Smooth muscle cell (in vitro differentiated cells): ENCODE results near the gene NOC2L. TPM values are rescaled to one million over a fixed set of nuclear protein-coding genes. Genes with fewer than 3 reads are reported as not detected.
"Not testable (repeated sequence)": the region's sequence is repeated elsewhere in the genome, so short reads cannot be mapped to it uniquely, and the experiment has no call there.

Source experiments
- DNase-seq: peaks from one replicate; lab custom pipeline; 2025; ENCODE audit not compliant: unreplicated experiment; lab: John Stamatoyannopoulos, UW
- H2AFZ ChIP-seq: fragments of 200-600 bp; sonication (generic); 2 replicates; pipeline ENCODE4 v1.6.0; 2016; ENCODE audit warnings: antibody characterized with exemption, low read depth, mild to moderate bottlenecking
- H3F3A ChIP-seq: fragments of 200-600 bp; sonication (generic); 2 replicates; pipeline ENCODE4 v1.6.0; 2017; ENCODE audit warnings: antibody characterized with exemption, low read depth
- H3K27ac ChIP-seq: fragments of 200-600 bp; sonication (generic); 2 replicates; pipeline ENCODE4 v1.5.1; 2016; ENCODE audit warnings: low read depth, mild to moderate bottlenecking
- H3K27me3 ChIP-seq: fragments of 200-600 bp; sonication (generic); 2 replicates; pipeline ENCODE4 v1.6.1; 2016; ENCODE audit warnings: low read depth, mild to moderate bottlenecking
- H3K36me3 ChIP-seq: fragments of 200-600 bp; sonication (generic); 2 replicates; pipeline ENCODE4 v1.5.1; 2016; ENCODE audit warnings: low read depth
- H3K4me1 ChIP-seq: fragments of 200-600 bp; sonication (generic); 2 replicates; pipeline ENCODE4 v1.5.1; 2016; ENCODE audit warnings: low read depth
- H3K4me2 ChIP-seq: fragments of 200-600 bp; sonication (generic); 2 replicates; pipeline ENCODE4 v1.6.0; 2016; ENCODE audit warnings: mild to moderate bottlenecking
- H3K4me3 ChIP-seq: fragments of 200-600 bp; sonication (generic); 2 replicates; pipeline ENCODE4 v1.5.1; 2016; ENCODE audit warnings: mild to moderate bottlenecking
- H3K79me2 ChIP-seq: fragments of 200-600 bp; sonication (generic); 2 replicates; pipeline ENCODE4 v1.6.0; 2016; ENCODE audit warnings: low read depth, mild to moderate bottlenecking
- H3K9ac ChIP-seq: fragments of 200-600 bp; sonication (generic); 2 replicates; pipeline ENCODE4 v1.6.0; 2016; ENCODE audit warnings: low read depth
- H3K9me3 ChIP-seq: fragments of 200-600 bp; sonication (generic); replicated peaks from 2 replicates; pipeline ENCODE4 v1.5.1; 2016; ENCODE audit warnings: low read depth
- H4K20me1 ChIP-seq: fragments of 200-600 bp; sonication (generic); 2 replicates; pipeline ENCODE4 v1.6.0; 2016; ENCODE audit warnings: low read depth
- WGBS: methylation state at CpG from one replicate; pipeline ENCODE4 v1.1.7; 2016; ENCODE audit warnings: low lambda C conversion rate; 5-methylcytosine and 5-hydroxymethylcytosine counted together
- polyA plus RNA-seq: library from polyadenylated mRNA; unstranded; fragments of >200 nt; fragmentation: Nextera tagmentation; extraction: Ambion mirVana; gene quantifications from 2 replicates; pipeline ENCODE4 v1.2.1, GENCODE V29; 2016
- total RNA-seq: library from RNA; depleted of rRNA; stranded (reverse); fragments of >200 nt; gene quantifications from 2 replicates; pipeline ENCODE4 v1.2.3, GENCODE V29; 2014
- TF ChIP-seq, protein P1 (sequence below): fragments of 200-600 bp; sonication (generic); IDR thresholded peaks from 2 replicates; pipeline ENCODE4 v1.5.1; 2017; ENCODE audit warnings: borderline replicate concordance, mild to moderate bottlenecking, antibody characterized with exemption; ENCODE audit not compliant: insufficient read depth, poor library complexity, severe bottlenecking

Gene NOC2L
- total and polyA plus RNA-seq, 2 experiments from 2014 or later = 38.9 to 64.0 TPM

DNA sequence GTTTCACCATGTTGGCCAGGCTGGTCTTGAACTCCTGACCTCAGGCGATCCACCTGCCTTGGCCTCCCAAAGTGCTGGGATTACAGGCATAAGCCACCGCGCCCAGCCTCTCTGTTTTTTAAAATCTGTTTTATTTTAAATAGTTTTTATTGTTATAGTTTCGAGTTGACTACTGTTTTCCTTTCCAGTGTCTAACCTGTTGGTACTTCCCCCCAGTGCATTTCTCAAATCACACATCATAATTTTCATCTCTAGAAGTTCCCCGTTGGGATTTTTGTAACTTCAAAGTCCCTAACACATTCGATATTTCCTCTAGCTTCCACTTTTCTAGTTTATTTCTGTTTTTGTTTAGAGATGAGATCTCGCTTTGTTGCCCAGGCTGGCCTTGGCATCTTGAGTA, 33.3 kb upstream of the NOC2L start:
- Histone ChIP-seq H3K9me3 (no peaks in the 10 kb centered on the region), H3K4me1 (no peaks in the 10 kb centered on the region), H4K20me1 (peaks cover 7% of the 10 kb centered on the region), H3K4me3 (no peak overlapping the region), H3K36me3 (no peaks in the 10 kb centered on the region), H3K9ac (no peak overlapping the region), H3K27ac (no peak overlapping the region), H3F3A (no peaks in the 10 kb centered on the region), H3K79me2 (no peaks in the 10 kb centered on the region), H3K27me3 (no peaks in the 10 kb centered on the region), H2AFZ (no peak overlapping the region), H3K4me2 (no peak overlapping the region)
- TF ChIP-seq, protein P1, sequence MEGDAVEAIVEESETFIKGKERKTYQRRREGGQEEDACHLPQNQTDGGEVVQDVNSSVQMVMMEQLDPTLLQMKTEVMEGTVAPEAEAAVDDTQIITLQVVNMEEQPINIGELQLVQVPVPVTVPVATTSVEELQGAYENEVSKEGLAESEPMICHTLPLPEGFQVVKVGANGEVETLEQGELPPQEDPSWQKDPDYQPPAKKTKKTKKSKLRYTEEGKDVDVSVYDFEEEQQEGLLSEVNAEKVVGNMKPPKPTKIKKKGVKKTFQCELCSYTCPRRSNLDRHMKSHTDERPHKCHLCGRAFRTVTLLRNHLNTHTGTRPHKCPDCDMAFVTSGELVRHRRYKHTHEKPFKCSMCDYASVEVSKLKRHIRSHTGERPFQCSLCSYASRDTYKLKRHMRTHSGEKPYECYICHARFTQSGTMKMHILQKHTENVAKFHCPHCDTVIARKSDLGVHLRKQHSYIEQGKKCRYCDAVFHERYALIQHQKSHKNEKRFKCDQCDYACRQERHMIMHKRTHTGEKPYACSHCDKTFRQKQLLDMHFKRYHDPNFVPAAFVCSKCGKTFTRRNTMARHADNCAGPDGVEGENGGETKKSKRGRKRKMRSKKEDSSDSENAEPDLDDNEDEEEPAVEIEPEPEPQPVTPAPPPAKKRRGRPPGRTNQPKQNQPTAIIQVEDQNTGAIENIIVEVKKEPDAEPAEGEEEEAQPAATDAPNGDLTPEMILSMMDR = no peak
- DNase-seq = no peak
- WGBS = 89% methylated on average over 7 of the region's 7 CpGs

DNA sequence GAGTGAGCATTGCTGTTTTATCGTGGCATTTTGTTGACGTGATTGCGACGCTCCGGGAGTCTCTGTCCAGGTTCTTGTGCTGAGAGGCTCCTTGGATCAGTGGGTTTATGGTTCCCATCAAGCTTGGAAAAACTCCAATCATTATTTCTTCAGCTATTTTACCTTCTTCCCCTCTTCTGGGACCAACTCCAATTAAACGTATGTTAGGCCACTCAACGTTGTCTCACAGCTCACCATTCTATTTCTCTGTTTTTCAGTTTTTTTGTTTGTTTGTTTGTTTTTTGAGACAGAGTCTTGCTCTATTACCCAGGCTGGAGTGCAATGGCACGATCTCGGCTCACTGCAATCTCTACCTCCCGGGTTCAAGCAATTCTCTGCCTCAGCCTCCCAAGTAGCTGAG, 32.8 kb upstream of the NOC2L start:
- no peaks in the 10 kb centered on the region for H3K9me3 ChIP-seq
- no peaks in the 10 kb centered on the region for H3F3A ChIP-seq
- no peaks in the 10 kb centered on the region for H3K4me1 ChIP-seq
- no peak overlapping the region for H3K27ac ChIP-seq
- no peak overlapping the region for H3K4me2 ChIP-seq
- no peaks in the 10 kb centered on the region for H3K79me2 ChIP-seq
- H3K4me3 ChIP-seq = no peak overlapping the region
- TF ChIP-seq, protein P1 = no peak
- no peaks in the 10 kb centered on the region for H3K36me3 ChIP-seq
- 96% methylated on average over 10 of the region's 10 CpGs for WGBS
- H2AFZ ChIP-seq = no peak overlapping the region
- peaks cover 2% of the 10 kb centered on the region for H4K20me1 ChIP-seq
- DNase-seq = no peak
- no peaks in the 10 kb centered on the region for H3K27me3 ChIP-seq
- no peak overlapping the region for H3K9ac ChIP-seq

DNA sequence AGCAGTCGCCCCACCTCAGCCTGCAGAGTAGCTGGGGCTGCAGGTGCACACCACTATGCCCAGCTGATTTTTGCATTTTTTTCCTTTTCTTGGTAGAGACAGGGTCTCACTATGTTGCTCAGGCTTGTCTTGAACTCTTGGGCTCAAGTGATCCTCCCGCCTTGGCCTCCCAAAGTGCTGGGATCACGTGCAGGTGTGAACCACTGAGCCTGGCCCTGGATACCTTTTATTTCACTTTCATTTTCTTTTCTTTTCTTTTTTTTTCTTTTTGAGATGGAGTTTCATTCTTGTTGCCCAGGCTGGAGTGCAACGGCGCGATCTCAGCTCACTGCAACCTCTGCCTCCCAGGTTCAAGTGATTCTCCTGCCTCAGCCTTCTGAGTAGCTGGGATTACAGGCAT, 32.2 kb upstream of the NOC2L start:
- H3K27ac ChIP-seq, H3K36me3 ChIP-seq, H3K9ac ChIP-seq, H2AFZ ChIP-seq, DNase-seq, H3K4me1 ChIP-seq, H3K27me3 ChIP-seq, H4K20me1 ChIP-seq, H3K9me3 ChIP-seq, H3F3A ChIP-seq, H3K4me2 ChIP-seq, H3K79me2 ChIP-seq, H3K4me3 ChIP-seq: not testable (repeated sequence)
- WGBS = 90% methylated on average over 6 of the region's 6 CpGs

DNA sequence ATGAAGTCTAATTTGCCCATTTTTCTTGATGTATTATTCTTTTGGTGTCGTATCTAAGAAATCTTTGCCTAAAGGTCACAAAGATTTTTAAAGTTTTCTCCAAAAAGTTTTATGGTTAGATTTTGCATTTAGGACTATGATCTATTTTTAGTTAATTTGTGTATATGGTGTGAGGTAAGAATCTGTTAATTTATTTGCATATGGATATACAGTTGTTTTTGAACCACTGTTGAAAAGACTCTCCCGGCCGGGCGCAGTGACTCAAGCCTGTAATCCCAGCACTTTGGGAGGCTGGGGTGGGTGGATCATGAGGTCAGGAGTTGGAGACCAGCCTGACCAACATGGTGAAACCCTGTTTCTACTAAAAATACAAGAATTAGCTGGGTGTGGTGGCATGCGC, 29.0 kb upstream of the NOC2L start:
- WGBS = 82% methylated on average over 5 of the region's 5 CpGs
- H3K9ac ChIP-seq, H3K9me3 ChIP-seq, H3K36me3 ChIP-seq, H3K4me2 ChIP-seq, H3K27me3 ChIP-seq, H3K79me2 ChIP-seq, H3K4me1 ChIP-seq, H2AFZ ChIP-seq, H3K4me3 ChIP-seq, H3K27ac ChIP-seq, H3F3A ChIP-seq, H4K20me1 ChIP-seq, DNase-seq: not testable (repeated sequence)

DNA sequence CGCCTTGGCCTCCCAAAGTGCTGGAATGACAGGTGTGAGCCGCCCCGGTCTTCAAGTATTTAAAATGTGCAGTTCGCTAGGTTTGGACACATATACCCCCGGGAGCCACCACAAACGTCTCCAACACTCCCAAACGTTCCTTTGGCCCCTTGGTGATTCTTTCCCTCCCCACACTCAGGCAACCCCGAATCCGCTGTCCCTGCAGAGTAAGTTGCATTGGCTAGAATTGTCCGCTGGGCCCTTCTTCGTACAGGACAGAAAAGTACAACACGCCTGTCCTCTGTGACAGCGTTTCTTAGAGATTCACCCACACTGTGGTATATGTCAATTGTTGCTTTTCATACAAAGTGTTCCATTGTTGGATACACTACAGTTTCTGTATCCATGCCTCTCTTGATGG, 26.1 kb upstream of the NOC2L start:
- Histone ChIP-seq H3K4me1 (no peaks in the 10 kb centered on the region), H3K9me3 (no peaks in the 10 kb centered on the region)
- 83% methylated on average over 13 of the region's 13 CpGs for WGBS

More for the DNA sequence above, 26.1 kb upstream of the NOC2L start:
- Histone ChIP-seq H3K9ac (no peak overlapping the region), H4K20me1 (no peaks in the 10 kb centered on the region), H3K27me3 (peaks cover 15% of the 10 kb centered on the region), H3K4me3 (no peak overlapping the region), H3F3A (no peaks in the 10 kb centered on the region), H3K79me2 (no peaks in the 10 kb centered on the region), H2AFZ (no peak overlapping the region), H3K36me3 (no peaks in the 10 kb centered on the region), H3K4me2 (no peak overlapping the region), H3K27ac (no peak overlapping the region)
- TF ChIP-seq, protein P1 = no peak
- no peak for DNase-seq
